Panc1 (cell line): ENCODE data around the gene KRTAP5-1. TPM values are rescaled to one million over a fixed set of nuclear protein-coding genes. Genes with fewer than 3 reads are reported as not detected.

Experiments
- ATAC-seq: fragments of 200-7000 bp; cut with Tn5 transposase; 2 replicates; pipeline ENCODE4 v1.9.1; 2020; ENCODE audit warnings: mild to moderate bottlenecking, moderate library complexity
- BruUV-seq: library from RNA; stranded (reverse); fragments of 400-500 nt; replicated peaks from 2 replicates; lab custom pipeline; 2021; lab: Mats Ljungman, UMichigan
- CTCF ChIA-PET: fragments of 300-600 bp; sonication (Branson Sonifier 250); formaldehyde crosslinking; loops from one replicate; lab custom pipeline; 2022; ENCODE audit warnings: antibody characterized with exemption; lab: Charles Lee
- POLR2A ChIA-PET: fragments of 300-600 bp; sonication (Branson Sonifier 250); formaldehyde crosslinking; loops from one replicate; lab custom pipeline; 2022; ENCODE audit warnings: antibody characterized with exemption; lab: Charles Lee
- DNase-seq: peaks from one replicate; pipeline ENCODE4 v3.0.0-alpha.2; 2010; ENCODE audit warnings: low read depth, low spot score
- H3K27ac ChIP-seq: 2 replicates; pipeline ENCODE4 v1.5.1; 2011; ENCODE audit warnings: mild to moderate bottlenecking, low read length, inconsistent platforms
- H3K27me3 ChIP-seq: fragments of 200-500 bp; sonication (Bioruptor generic); 2 replicates; pipeline ENCODE4 v1.6.0; 2014; ENCODE audit warnings: low read length, inconsistent platforms; ENCODE audit not compliant: control insufficient read depth, insufficient read depth
- H3K36me3 ChIP-seq: fragments of 200-500 bp; sonication (Bioruptor generic); 2 replicates; pipeline ENCODE4 v1.5.1; 2014; ENCODE audit warnings: inconsistent platforms, mild to moderate bottlenecking, low read length, moderate library complexity; ENCODE audit not compliant: control insufficient read depth, insufficient read depth
- H3K4me1 ChIP-seq: 2 replicates; pipeline ENCODE4 v1.5.1; 2011; ENCODE audit warnings: inconsistent platforms, mild to moderate bottlenecking, low read length, moderate library complexity; ENCODE audit not compliant: control insufficient read depth, insufficient read depth
- H3K4me3 ChIP-seq, 2 experiments: 2 replicates each; pipeline ENCODE4 v1.5.1; 2011 to 2012; ENCODE audit warnings: low read depth in 2 of 2, low read length in 2 of 2, mild to moderate bottlenecking in 2 of 2, inconsistent platforms in 1 of 2, moderate library complexity in 1 of 2
- H3K9me3 ChIP-seq: fragments of 200-500 bp; sonication (Bioruptor generic); 2 replicates; pipeline ENCODE4 v1.5.1; 2014; ENCODE audit warnings: low read depth, mild to moderate bottlenecking, inconsistent platforms, low read length, moderate library complexity; ENCODE audit not compliant: control insufficient read depth, insufficient read depth
- CTCF ChIP-seq: fragments of 450-650 bp; IDR thresholded peaks from 2 replicates; pipeline ENCODE4 v1.5.1; 2017; ENCODE audit warnings: mild to moderate bottlenecking
- POLR2AphosphoS5 ChIP-seq: IDR thresholded peaks from 2 replicates; pipeline ENCODE4 v1.6.1; 2012; ENCODE audit warnings: mild to moderate bottlenecking, low read depth, low read length, moderate library complexity
- REST ChIP-seq, 2 experiments: IDR thresholded peaks; 2 replicates each; pipeline ENCODE4 v1.6.1; 2011 to 2012; ENCODE audit warnings: low read depth in 2 of 2, control low read depth in 1 of 2, low read length in 1 of 2, mild to moderate bottlenecking in 1 of 2, moderate library complexity in 1 of 2; ENCODE audit not compliant: insufficient read depth in 1 of 2
- SIN3A ChIP-seq: IDR thresholded peaks from 2 replicates; pipeline ENCODE4 v1.6.1; 2012; ENCODE audit warnings: low read depth, mild to moderate bottlenecking, low read length, moderate library complexity, borderline replicate concordance; ENCODE audit not compliant: insufficient read depth
- TCF7L2 ChIP-seq: IDR thresholded peaks from 2 replicates; pipeline ENCODE4 v1.6.1; 2011; ENCODE audit warnings: mild to moderate bottlenecking, low read depth, low read length, inconsistent platforms
- in situ Hi-C: cut with HindIII; loops from 2 replicates; pipeline ENCODE4 v1.10.0; 2016; ENCODE audit warnings: low sequenced_read_pairs, low pct_unique_long_range_greater_than_20kb
- intact Hi-C: fragments of 100-400 bp; cut with micrococcal nuclease; formaldehyde crosslinking; loops from one replicate; pipeline ENCODE4 v1.10.0; 2022; ENCODE audit not compliant: unreplicated experiment
- total RNA-seq: library from RNA; stranded (reverse); gene quantifications from one replicate; pipeline ENCODE4 v1.2.1, GENCODE V29; 2021; ENCODE audit not compliant: unreplicated experiment

Gene KRTAP5-1
- total RNA-seq, 1 experiment from 2014 or later = not detected

DNA sequence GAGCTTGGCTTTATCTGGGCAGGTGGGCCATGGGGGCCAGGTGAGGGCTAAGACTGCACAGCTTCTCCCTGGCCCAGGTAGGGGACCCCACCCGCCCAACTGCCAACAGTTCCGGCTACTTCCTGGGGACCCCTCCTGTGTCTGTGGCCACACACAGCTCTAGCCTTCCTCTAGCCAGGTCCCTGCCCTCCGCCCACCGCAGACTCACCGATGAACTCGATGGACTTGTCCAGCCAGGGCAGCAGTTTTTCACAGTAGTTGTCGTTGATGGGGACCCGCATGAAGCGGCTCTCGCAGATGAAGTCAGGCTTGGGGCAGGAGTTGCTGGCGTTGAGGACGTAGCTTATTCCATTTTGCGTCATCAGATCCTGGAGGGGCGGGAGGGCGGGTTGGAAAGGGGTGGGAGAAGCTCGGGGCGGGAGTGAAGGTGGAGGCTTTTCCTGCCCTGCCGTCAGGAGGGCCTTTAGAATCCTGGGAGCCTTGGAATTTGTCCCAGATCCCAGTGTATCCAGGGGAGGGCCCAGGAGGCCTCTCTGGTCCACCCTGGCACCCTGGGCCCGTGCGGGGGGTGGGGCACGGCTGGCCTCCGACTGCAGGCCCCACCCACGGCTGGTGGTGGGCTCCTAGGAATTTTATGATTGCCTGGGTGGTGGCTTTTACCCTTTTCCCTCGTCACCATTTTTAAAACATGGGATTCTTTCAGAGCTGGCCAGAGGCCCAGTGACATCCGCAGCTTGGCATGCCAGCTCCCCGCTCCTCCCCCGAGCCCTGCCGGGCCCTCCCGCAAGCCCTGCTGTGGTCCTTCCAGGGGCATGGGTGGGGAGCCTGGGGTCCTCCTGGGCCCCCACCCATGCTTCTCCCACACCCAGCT, 26.9 kb downstream of the KRTAP5-1 start:
- Histone ChIP-seq H3K4me1 (peaks cover 17% of the 10 kb centered on the region), H3K27ac (peak overlapping the region; percentile 1; the same call in 1 of the 2 replicates), H3K36me3 (no peaks in the 10 kb centered on the region), H3K9me3 (no peaks in the 10 kb centered on the region), H3K27me3 (no peaks in the 10 kb centered on the region), H3K4me3 (no peak overlapping the region)
- ATAC-seq = peak; percentile 35
- in situ Hi-C loops = no loop called here
- intact Hi-C loops = no loop called here
- no peak for DNase-seq
- BruUV-seq = no TSS peak
- no peak for TF ChIP-seq TCF7L2
- TF ChIP-seq POLR2AphosphoS5 = no peak
- no peak for TF ChIP-seq CTCF
- TF ChIP-seq REST (IDR thresholded peaks at IDR 0.05; ENCODE audit: insufficient read depth in 1 of 2, low read depth in 2 of 2, low read length in 1 of 2) = no peak
- no peak for TF ChIP-seq SIN3A
- ChIA-PET CTCF (interaction anchor here (1.3 to 2.6 kb wide), 2 partner anchors 12 to 16 kb away, joined by 6 to 11 read pairs; no protein-coding TSS in a partner anchor), POLR2A (no interaction called here)

GRCh38 chr11:1557051-1557884, 27.8 kb downstream of the KRTAP5-1 start:
- Histone ChIP-seq H3K27me3 (no peaks in the 10 kb centered on the region), H3K4me1 (peaks cover 17% of the 10 kb centered on the region), H3K36me3 (no peaks in the 10 kb centered on the region), H3K9me3 (no peaks in the 10 kb centered on the region), H3K27ac (no peak overlapping the region), H3K4me3 (no peak overlapping the region)
- DNase-seq (no peak), ATAC-seq (no peak)
- intact Hi-C loops = no loop called here
- CTCF ChIA-PET = interaction anchor here (1.3 to 2.6 kb wide), 3 partner anchors 11 to 17 kb away, joined by 6 to 11 read pairs (median 7); no protein-coding TSS in a partner anchor
- in situ Hi-C loops = no loop called here
- POLR2A ChIA-PET = interaction anchor here (0.6 kb wide), 1 partner anchor 428 kb away, joined by 4 read pairs; no protein-coding TSS in a partner anchor
- no TSS peak for BruUV-seq
- TF ChIP-seq SIN3A (no peak), REST (IDR thresholded peaks at IDR 0.05; ENCODE audit: insufficient read depth in 1 of 2, low read depth in 2 of 2, low read length in 1 of 2) (no peak), TCF7L2 (no peak), CTCF (no peak), POLR2AphosphoS5 (no peak)
